Activated T-helper 2 cell treated with anti-CD3 and anti-CD28 coated beads, Interferon-gamma antibody, Interleukin-2, Interleukin-4, amounts not matched to agents 10 μg/mL and 5 μg/mL and 100 μg/mL, durations not matched to agents 14 hours and 24 hours and 36 hours (primary cell): ENCODE measurements around the gene SLC10A4. TPM values are rescaled to one million over a fixed set of nuclear protein-coding genes. Genes with fewer than 3 reads are reported as not detected.
"Not testable (repeated sequence)": the region's sequence is repeated elsewhere in the genome, so short reads cannot be mapped to it uniquely, and the experiment has no call there.

Experiments used
- DNase-seq: peaks from one replicate; pipeline ENCODE4 v3.0.0; 2021; ENCODE audit warnings: low spot score
- H3K27ac Mint-ChIP-seq: one replicate; pipeline ENCODE4 v1.8.0; 2021; ENCODE audit warnings: mixed read lengths
- H3K27me3 Mint-ChIP-seq: one replicate; pipeline ENCODE4 v1.8.0; 2021; ENCODE audit warnings: low read depth, mixed read lengths
- H3K36me3 Mint-ChIP-seq: one replicate; pipeline ENCODE4 v1.8.0; 2021; ENCODE audit warnings: low read depth, mixed read lengths
- H3K4me1 Mint-ChIP-seq: one replicate; pipeline ENCODE4 v1.8.0; 2021; ENCODE audit warnings: low read depth, mixed read lengths
- H3K4me3 Mint-ChIP-seq: one replicate; pipeline ENCODE4 v1.8.0; 2021; ENCODE audit warnings: low read depth, mild to moderate bottlenecking, moderate library complexity, mixed read lengths
- H3K9me3 Mint-ChIP-seq: one replicate; pipeline ENCODE4 v1.8.0; 2021; ENCODE audit warnings: mixed read lengths
- intact Hi-C: fragments of 100-400 bp; cut with micrococcal nuclease; formaldehyde crosslinking; loops from one replicate; pipeline ENCODE4 v1.15.1; 2023
- total RNA-seq: library from RNA; stranded (reverse); gene quantifications from 2 replicates; pipeline ENCODE4 v1.2.3, GENCODE V29; 2022

Gene SLC10A4, protein sequence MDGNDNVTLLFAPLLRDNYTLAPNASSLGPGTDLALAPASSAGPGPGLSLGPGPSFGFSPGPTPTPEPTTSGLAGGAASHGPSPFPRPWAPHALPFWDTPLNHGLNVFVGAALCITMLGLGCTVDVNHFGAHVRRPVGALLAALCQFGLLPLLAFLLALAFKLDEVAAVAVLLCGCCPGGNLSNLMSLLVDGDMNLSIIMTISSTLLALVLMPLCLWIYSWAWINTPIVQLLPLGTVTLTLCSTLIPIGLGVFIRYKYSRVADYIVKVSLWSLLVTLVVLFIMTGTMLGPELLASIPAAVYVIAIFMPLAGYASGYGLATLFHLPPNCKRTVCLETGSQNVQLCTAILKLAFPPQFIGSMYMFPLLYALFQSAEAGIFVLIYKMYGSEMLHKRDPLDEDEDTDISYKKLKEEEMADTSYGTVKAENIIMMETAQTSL
- total RNA-seq: not detected in 2 replicates

DNA sequence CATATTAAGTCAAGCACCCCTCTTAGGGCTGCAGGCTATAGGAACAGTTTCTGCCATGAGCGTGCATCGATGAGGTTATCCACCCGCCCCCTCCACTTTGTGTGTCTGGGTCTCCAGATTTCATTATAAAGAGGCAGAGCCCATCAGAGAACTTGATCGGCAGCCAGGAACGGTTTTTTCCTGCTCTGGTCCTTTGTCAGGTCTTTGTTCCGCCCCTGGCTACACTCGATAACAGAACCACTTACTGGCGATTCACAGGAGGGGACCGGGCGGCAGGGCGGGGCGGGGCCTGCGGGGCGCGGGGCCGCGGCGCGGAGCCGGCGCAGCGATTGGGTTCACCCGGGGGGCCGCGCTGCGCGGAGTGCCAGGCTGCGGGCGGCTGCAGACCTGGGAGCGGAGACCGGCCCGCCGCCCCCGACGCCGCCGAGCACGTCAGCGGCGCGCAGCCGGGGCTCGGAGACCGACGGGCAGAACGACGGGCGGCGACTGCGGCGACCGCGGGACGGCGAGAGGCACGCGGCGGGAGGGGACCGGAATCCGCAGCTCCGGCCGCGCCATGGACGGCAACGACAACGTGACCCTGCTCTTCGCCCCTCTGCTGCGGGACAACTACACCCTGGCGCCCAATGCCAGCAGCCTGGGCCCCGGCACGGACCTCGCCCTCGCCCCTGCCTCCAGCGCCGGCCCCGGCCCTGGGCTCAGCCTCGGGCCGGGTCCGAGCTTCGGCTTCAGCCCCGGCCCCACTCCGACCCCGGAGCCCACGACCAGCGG is at the start of gene SLC10A4:
Gene SLC10A4 (plus strand): TSS at position 338 of the 771 bp plus-strand sequence. CDS start 219 bp downstream, at position 557.
- no peaks in the 10 kb centered on the region for H3K36me3 Mint-ChIP-seq
- no peak for DNase-seq
- H3K9me3 Mint-ChIP-seq: no peaks in the 10 kb centered on the region
- H3K4me1 Mint-ChIP-seq: peaks cover 5% of the 10 kb centered on the region
- peak within 1 kb of the TSS; percentile 38 for H3K4me3 Mint-ChIP-seq
- H3K27me3 Mint-ChIP-seq: peaks cover 65% of the 10 kb centered on the region
- intact Hi-C loops: no loop called here
- H3K27ac Mint-ChIP-seq: no peak within 1 kb of the TSS

DNA sequence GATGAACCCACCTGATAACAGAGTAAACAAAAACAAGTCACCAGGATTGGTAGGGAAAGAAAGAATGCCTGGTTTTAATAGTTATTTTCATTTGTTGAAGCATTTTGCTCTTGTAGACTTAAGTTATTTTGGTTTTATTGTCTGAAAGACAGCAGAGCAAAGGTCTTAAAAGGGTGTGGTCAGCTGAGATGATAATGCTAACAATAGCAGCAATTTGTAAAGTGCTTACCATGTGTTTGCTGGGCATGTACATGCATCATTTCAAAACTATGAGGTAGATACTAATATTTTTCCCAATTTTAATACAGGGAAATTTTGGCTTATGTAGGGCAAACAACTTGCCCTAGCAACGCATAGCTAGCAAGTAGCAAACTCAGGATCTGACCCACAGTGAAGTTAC is 46.8 kb upstream of the SLC10A4 start:
- DNase-seq: no peak
- H3K4me3 Mint-ChIP-seq: no peak overlapping the region
- H3K27me3 Mint-ChIP-seq: peaks cover 13% of the 10 kb centered on the region
- H3K36me3 Mint-ChIP-seq: no peaks in the 10 kb centered on the region
- intact Hi-C loops: no loop called here
- no peaks in the 10 kb centered on the region for H3K9me3 Mint-ChIP-seq
- peaks cover 8% of the 10 kb centered on the region for H3K4me1 Mint-ChIP-seq
- no peak overlapping the region for H3K27ac Mint-ChIP-seq

DNA sequence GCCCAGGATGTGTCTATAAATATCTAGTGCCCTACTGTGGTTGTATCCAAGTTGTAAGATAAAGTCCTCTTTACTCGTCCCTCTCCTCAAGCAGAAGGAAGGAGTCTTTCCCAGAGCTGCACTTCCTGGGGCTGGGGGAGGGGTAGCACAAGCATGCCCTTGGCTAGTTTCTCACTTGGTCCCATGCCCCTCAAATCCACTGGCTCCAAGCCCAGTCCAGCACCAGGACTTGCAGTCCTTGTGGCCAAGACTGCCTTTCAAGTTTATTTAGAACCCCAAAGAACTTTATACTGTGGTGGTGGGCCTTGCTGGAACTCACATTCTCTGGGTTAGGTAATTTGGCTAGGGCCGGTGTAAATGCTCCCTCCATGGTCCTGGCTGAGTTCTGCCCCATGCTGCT is 43.2 kb upstream of the SLC10A4 start:
- no peak for DNase-seq
- no peaks in the 10 kb centered on the region for H3K36me3 Mint-ChIP-seq
- H3K9me3 Mint-ChIP-seq: no peaks in the 10 kb centered on the region
- H3K27ac Mint-ChIP-seq: no peak overlapping the region
- no peak overlapping the region for H3K4me3 Mint-ChIP-seq
- intact Hi-C loops: no loop called here
- H3K27me3 Mint-ChIP-seq: peaks cover 17% of the 10 kb centered on the region
- H3K4me1 Mint-ChIP-seq: no peaks in the 10 kb centered on the region

DNA sequence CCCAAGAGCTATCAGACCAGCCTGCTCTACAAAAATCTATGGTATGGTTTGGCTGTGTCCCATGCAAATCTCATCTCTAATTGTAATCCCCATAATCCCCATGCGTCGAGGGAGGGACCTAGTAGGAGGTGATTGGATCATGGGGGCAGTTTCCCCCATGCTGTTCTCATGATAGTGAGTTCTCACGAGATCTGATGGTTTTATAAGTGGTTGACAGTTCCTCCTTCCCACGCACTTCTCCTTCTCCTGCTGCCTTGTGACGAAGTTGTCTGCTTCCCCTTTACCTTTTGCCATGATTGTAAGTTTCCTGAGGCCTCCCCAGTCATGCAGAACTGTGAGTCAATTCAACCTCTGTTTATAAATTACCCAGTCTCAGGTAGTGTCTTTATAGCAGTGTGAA is 42.2 kb upstream of the SLC10A4 start:
- H3K4me1 Mint-ChIP-seq, H3K36me3 Mint-ChIP-seq, intact Hi-C loops, H3K9me3 Mint-ChIP-seq, DNase-seq, H3K4me3 Mint-ChIP-seq, H3K27ac Mint-ChIP-seq: not testable (repeated sequence)
- peaks cover 17% of the 10 kb centered on the region for H3K27me3 Mint-ChIP-seq

DNA sequence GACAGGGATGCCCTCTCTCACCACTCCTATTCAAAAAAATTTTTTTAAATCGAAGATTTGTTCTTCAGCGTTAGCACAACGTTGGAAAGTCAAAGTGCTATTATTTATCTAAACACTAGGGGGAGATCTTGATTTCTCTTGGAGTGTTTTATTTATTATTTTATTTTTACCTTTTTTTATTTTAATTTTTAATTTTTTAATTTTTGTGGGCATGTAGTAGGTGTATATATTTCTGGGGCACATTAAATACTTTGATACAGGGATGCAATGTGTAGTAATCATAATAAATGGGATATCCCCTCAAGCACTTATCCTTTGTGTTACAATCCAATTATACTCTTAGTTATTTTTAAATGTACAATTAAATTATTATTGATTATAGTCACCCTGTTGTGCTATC is 37.4 kb upstream of the SLC10A4 start:
- intact Hi-C loops: loop anchor here (5.0 kb wide), 1 partner anchor 517 kb away; no protein-coding TSS in a partner anchor
- H3K9me3 Mint-ChIP-seq: no peaks in the 10 kb centered on the region
- no peaks in the 10 kb centered on the region for H3K36me3 Mint-ChIP-seq
- peaks cover 6% of the 10 kb centered on the region for H3K27me3 Mint-ChIP-seq
- DNase-seq: no peak
- no peak overlapping the region for H3K4me3 Mint-ChIP-seq
- no peak overlapping the region for H3K27ac Mint-ChIP-seq
- H3K4me1 Mint-ChIP-seq: no peaks in the 10 kb centered on the region

DNA sequence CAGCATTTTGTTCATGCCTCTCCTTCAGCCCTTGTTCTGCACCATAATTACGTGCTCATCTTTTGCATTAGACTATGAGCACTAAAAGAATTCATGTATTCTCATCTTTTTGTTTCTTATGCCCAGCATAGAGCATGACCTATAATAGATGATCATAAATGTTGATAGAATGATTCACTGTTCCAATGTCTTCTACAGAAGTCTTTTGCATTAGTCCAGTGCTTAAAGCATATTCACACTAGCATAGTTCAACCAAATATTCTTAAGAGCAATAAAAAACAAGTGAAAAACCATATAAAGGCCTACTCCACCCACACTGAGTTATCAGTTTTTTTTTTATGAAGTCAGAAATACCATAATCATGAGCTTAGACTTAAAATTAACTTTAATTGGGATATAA is 36.5 kb upstream of the SLC10A4 start:
- no peak overlapping the region for H3K27ac Mint-ChIP-seq
- H3K4me1 Mint-ChIP-seq: no peaks in the 10 kb centered on the region
- no peak for DNase-seq
- H3K27me3 Mint-ChIP-seq: peaks cover 6% of the 10 kb centered on the region
- H3K9me3 Mint-ChIP-seq: no peaks in the 10 kb centered on the region
- intact Hi-C loops: loop anchor here (5.0 kb wide), 1 partner anchor 516 kb away; no protein-coding TSS in a partner anchor
- H3K4me3 Mint-ChIP-seq: no peak overlapping the region
- H3K36me3 Mint-ChIP-seq: no peaks in the 10 kb centered on the region

DNA sequence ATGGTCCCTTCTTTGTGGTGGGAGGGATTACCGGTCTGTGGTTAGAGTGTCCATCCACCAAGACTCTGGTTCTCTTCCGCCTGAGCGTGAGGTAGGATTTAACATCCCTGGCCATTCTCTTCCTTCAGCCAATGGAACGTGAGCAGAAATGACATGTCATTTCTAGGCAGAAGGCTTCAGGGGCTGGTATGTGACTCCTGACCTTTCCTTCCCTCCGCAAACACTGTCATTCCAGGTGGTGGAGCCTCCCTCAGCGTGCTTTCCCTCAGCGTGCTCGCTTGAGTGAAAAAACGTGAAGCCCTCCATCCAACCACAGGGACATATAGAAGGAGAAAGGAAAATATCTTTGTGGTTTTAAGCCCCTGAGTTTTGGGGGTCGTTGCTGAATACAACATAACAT is 34.0 kb upstream of the SLC10A4 start:
- Mint-ChIP-seq H3K27ac (no peak overlapping the region), H3K27me3 (peaks cover 5% of the 10 kb centered on the region), H3K4me3 (no peak overlapping the region), H3K36me3 (no peaks in the 10 kb centered on the region), H3K4me1 (no peaks in the 10 kb centered on the region), H3K9me3 (no peaks in the 10 kb centered on the region)
- no peak for DNase-seq
- intact Hi-C loops: loop anchor here (5.0 kb wide), 1 partner anchor 513 kb away; no protein-coding TSS in a partner anchor

DNA sequence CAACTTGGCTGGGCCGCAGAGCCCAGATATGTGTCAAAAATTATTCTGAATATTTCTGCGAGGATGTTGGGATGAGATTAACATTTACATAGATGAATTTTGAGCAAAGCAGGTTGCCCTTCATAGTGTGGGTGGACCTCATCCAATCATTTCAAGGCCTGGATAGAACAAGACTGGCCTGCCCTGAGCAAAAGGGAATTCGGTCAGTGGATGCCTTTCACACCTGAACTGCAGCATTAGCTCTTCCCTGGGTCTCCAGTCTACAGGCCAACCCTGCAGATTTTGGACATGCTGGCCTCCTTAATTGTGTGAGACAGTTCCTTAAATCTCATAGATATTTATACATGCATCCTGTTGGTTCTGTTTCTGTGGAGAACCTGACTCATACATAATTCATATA is 32.4 kb upstream of the SLC10A4 start:
- H3K4me3 Mint-ChIP-seq: no peak overlapping the region
- H3K9me3 Mint-ChIP-seq: no peaks in the 10 kb centered on the region
- no peak for DNase-seq
- H3K27ac Mint-ChIP-seq: no peak overlapping the region
- peaks cover 9% of the 10 kb centered on the region for H3K27me3 Mint-ChIP-seq
- H3K36me3 Mint-ChIP-seq: no peaks in the 10 kb centered on the region
- H3K4me1 Mint-ChIP-seq: no peaks in the 10 kb centered on the region
- intact Hi-C loops: no loop called here

DNA sequence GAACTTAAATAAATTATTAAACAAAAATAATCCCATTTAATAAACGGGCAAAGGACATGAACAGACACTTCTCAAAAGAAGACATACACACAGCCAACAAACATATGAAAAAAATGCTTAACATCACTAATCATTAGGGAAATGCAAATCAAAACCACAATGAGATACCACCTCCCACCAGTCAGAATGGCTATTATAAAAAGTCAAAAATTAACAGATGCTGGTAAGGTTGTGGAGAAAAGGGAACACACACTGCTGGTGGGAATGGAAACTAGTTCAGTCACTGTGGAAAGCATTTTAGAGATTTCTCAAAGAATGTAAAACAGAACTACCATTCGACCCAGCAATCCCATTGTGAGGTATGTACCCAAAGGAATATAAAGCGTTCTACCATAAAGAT is 31.5 kb upstream of the SLC10A4 start:
- DNase-seq, H3K9me3 Mint-ChIP-seq, intact Hi-C loops, H3K4me1 Mint-ChIP-seq, H3K36me3 Mint-ChIP-seq, H3K27ac Mint-ChIP-seq, H3K4me3 Mint-ChIP-seq: not testable (repeated sequence)
- peaks cover 14% of the 10 kb centered on the region for H3K27me3 Mint-ChIP-seq

DNA sequence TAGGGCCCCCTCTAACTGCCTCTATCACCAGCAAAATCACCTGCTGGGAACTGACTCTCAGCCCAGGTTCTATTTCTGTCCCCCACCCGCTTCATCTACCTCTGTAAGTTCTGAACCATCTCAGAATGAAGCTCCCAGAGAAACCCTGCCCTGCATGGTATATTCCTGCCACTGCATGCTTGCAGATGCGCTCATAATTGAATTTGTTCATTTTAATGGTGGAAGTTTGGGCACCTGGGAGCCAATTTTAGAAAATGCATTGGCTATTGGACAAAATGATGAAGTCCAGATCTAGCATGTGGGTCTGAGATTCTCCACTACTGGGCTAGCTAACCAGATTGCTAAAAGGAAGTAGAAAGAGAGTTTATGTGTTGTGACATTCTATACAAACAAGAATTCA is 28.6 kb upstream of the SLC10A4 start:
- Mint-ChIP-seq H3K36me3 (no peaks in the 10 kb centered on the region), H3K4me1 (no peaks in the 10 kb centered on the region), H3K27ac (no peak overlapping the region), H3K4me3 (no peak overlapping the region), H3K9me3 (no peaks in the 10 kb centered on the region), H3K27me3 (peaks cover 24% of the 10 kb centered on the region)
- DNase-seq: no peak
- intact Hi-C loops: no loop called here

DNA sequence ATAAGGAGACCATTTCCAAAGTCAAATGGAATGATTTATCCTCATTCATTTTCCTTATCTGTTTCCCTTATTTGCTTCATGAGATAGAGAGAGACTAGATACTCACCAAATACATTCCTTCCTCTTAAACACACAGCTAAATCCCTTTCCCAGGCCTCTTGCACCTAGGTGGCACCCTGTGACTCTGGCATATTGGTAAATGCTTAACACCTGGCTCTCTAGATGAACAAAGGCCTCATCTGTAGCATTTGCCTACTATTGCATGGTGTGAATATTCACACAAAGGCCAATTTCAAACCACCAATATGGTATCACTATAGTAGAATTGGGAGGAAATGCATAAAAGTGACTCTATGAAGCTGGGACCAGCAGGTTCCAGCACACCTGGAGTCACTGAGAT is 22.1 kb upstream of the SLC10A4 start:
- DNase-seq: no peak
- no peaks in the 10 kb centered on the region for H3K9me3 Mint-ChIP-seq
- H3K36me3 Mint-ChIP-seq: no peaks in the 10 kb centered on the region
- intact Hi-C loops: no loop called here
- no peak overlapping the region for H3K27ac Mint-ChIP-seq
- no peak overlapping the region for H3K4me3 Mint-ChIP-seq
- peaks cover 17% of the 10 kb centered on the region for H3K27me3 Mint-ChIP-seq
- H3K4me1 Mint-ChIP-seq: no peaks in the 10 kb centered on the region

DNA sequence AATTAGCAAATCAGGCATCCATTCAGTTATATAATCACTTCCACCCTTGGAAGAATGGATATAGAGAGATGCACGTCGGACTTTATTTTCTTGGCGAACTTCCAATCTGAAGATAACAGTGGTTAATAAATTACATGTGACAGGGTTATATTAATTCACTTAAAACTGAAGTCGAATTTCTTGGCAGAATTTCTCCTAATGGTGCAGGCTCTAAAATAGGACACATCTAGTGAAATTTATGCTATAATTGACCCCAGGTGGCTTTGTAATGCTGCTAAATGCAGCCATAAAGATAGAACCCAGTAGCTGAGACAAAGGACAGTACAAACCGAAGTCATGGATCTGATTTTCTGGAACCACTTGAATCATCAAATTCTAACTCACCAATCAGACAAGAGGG is 20.8 kb upstream of the SLC10A4 start:
- H3K4me1 Mint-ChIP-seq: no peaks in the 10 kb centered on the region
- no peak for DNase-seq
- H3K27me3 Mint-ChIP-seq: peaks cover 9% of the 10 kb centered on the region
- H3K9me3 Mint-ChIP-seq: no peaks in the 10 kb centered on the region
- H3K36me3 Mint-ChIP-seq: no peaks in the 10 kb centered on the region
- no peak overlapping the region for H3K27ac Mint-ChIP-seq
- intact Hi-C loops: no loop called here
- H3K4me3 Mint-ChIP-seq: no peak overlapping the region

DNA sequence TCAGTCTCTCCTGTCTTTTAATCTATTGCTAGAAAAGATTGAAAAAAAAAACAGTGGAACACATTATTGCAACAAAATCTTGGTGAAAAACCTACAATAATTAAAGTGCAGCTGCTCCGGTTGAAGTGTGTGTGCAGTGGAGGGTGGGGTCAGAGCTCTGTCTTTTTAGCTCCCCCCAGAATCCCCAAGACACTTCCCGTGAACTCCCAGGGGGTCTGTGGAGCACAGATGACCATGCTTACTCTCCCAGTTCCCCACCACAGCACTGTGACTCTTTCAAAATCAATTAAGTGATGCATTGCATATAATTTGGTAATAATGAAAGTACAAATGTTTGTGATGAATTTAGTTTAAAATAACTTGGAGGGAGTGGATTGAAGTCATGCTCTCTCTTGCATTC is 15.7 kb upstream of the SLC10A4 start:
- intact Hi-C loops: no loop called here
- H3K9me3 Mint-ChIP-seq: no peaks in the 10 kb centered on the region
- no peaks in the 10 kb centered on the region for H3K36me3 Mint-ChIP-seq
- no peak overlapping the region for H3K4me3 Mint-ChIP-seq
- peaks cover 2% of the 10 kb centered on the region for H3K4me1 Mint-ChIP-seq
- no peak overlapping the region for H3K27ac Mint-ChIP-seq
- H3K27me3 Mint-ChIP-seq: peaks cover 18% of the 10 kb centered on the region
- DNase-seq: no peak
